Measurements from ENCODE around the gene FETUB.
"Not testable (repeated sequence)": the region's sequence is repeated elsewhere in the genome, so short reads cannot be mapped to it uniquely, and the experiment has no call there.

The FETUB gene

GRCh38 chr3:186614266-186614596 is 26.0 kb upstream of the FETUB start:
- no peak for DNase-seq

GRCh38 chr3:186614597-186615483 is 25.4 kb upstream of the FETUB start:
- DNase-seq: peak; percentile 79 to 86

DNA sequence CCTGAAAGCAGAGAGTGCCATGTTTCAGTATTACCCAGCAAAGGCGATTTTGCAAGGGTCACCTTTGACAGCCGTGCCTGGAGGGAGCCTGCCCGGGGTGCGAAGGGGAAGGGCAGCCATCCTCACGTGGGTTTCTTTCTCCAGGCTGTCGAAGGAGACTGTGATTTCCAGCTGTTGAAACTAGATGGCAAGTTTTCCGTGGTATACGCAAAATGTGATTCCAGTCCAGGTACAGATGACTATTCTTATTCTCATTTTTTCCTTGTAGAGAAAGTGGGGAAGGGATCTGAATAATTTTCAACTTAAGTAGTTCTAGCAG is 23.9 kb upstream of the FETUB start:
- no peak for DNase-seq

DNA sequence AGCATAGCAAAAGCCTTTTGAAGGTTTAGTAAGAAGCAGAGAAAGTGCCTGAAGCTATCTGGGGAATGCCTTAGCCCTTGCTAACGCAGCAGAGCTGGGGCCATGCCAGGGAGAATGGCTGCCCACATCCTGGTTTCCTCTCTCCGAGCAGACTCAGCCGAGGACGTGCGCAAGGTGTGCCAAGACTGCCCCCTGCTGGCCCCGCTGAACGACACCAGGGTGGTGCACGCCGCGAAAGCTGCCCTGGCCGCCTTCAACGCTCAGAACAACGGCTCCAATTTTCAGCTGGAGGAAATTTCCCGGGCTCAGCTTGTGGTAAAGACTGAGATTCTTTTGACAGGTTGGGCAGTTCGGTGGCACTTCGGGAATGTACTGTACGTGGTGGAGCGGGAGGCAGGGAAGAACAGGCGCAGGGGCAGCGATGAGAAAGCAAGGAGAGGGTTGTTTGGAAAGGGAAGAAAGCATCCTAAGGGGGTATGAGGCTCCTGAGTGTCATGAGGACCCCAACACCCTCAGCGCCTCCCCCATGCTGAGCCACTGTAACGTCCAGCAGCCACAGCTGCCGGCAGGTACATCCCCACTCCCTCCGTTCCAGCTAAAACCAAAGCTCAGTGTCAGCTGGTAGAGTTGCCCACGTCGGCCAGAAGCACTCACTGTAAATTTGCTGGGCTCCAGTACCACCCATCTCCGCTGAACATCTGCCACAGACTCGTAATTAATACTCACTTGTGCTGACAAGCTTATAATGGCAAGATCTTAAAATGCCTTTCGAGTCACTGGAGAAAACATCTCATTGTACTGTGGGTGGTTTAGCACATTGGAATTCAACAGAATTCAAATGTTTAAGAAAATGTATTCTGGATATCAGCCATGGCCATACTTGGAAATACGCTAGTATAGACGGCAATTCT is 22.9 kb upstream of the FETUB start:
- peak; percentile 88 to 91 for DNase-seq

DNA sequence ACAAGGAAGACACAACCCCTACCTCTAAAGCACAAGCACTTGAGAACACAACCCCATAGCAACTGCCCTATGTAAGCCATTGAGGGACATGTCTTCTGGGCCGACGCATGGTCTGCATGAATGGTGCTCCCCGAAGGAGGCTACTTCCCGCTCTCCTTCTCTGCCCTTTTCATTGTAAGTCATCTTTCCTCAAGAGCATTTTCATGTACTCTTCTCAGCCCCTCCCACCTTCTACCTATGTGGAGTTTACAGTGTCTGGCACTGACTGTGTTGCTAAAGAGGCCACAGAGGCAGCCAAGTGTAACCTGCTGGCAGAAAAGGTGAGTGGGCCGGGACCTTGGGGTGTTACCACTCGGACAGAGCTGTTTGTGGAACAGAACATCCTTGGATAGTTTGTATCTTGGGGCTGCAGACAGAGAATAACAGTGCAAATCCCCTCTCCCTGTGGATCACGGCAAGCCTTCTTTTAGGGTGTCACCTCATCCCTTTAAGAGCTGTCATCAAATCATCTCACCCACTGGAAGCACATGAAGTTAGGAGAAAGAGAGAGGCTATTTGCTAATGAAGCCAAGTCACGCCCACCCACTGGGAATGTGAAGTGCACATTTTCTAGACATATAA is 21.8 kb upstream of the FETUB start:
- DNase-seq: no peak

- no peak for DNase-seq
Measured at GRCh38 chr3:186619787-186620212, 20.4 kb upstream of the FETUB start.

DNA sequence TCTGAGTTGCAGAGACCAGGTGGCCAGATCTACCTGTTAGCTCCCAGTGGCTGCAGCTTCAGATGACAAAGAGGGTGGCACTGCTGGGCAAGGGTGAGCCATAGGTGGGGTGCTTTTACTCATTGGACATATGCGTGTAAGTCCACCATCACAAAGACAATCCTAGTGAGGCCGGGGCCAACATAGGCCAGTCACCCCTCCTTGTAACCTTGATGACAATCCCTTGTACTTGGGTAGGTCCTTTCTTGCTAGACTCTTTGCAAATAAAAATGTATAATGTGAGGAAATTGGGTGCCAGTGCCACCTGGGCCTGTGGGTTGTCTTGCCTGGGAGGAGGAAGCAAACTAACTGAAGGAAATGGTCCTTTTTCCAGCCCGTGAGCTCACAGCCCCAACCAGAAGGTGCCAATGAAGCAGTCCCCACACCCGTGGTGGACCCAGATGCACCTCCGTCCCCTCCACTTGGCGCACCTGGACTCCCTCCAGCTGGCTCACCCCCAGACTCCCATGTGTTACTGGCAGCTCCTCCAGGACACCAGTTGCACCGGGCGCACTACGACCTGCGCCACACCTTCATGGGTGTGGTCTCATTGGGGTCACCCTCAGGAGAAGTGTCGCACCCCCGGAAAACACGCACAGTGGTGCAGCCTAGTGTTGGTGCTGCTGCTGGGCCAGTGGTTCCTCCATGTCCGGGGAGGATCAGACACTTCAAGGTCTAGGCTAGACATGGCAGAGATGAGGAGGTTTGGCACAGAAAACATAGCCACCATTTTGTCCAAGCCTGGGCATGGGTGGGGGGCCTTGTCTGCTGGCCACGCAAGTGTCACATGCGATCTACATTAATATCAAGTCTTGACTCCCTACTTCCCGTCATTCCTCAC is 19.7 kb upstream of the FETUB start:
- no peak for DNase-seq

DNA sequence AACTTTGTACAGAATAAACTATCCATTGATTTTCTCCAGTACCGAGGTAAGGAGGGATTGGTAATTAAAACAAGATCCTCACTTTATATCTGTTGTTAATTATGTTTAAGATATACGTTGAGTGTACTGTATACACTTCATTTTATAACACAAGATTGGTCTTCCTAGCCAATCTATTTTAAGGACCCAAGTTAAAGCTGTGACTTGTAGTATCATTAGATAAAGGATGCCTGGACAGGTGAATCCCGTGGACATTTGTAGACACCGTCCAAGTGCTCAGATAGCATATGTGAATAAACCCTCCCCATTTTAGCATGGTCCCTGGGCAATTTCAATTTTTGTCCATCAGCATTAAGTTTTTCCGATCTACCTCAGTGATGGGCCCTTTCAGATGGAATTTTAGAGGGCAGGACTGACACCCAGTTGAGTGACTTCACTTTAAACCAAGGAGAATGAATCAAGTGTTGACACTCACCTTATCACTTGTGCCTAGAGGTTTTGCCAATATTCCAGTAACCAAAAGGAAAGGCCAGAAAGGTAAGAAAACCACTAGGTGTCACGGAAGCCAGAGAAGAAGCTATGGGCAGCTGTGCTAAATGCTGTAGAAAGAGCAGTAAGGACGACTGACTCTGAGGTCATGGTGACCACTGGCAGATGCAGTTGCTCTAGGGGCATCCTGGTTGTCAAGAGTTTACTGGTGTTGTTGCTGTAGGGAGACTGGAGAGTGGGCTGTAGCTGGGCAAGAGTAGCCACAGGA is 18.1 kb upstream of the FETUB start:
- no peak for DNase-seq

DNA sequence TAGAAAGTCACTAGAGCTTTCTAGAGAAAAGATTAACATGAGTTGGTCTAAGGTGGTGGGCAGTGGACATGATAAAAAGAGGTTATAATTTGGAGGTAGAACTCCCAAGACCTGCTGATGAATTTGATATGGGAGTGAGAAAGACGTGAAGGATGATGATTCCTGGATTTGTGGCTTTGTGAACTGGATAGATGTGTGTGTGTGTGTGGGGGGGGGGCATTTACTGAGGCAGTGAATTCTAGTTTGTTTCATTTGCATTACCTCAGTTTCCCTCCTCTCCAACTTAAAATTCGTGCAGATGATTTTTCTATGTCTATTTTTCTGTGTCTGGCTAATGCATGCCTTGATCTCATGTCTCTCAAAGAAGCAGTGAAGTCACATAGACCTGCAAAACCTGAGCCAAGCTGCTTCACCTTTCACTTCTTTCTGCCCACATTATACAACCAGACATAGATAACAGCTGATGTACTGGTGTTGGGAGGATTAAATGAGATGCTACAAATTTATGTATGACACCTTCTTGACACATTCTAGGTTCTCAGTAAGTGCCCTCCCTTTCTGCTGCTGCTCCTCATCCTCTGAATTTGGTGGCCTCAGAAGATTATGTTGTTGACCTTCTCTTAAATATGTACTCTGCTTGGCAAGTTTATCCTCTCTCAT is 17.4 kb upstream of the FETUB start:
- DNase-seq: no peak

- no peak for DNase-seq
Measured at GRCh38 chr3:186624598-186624997, 15.6 kb upstream of the FETUB start.

GRCh38 chr3:186625600-186626042 is 14.6 kb upstream of the FETUB start:
- no peak for DNase-seq

- no peak for DNase-seq
Measured at GRCh38 chr3:186626254-186626847, 13.8 kb upstream of the FETUB start.

DNA sequence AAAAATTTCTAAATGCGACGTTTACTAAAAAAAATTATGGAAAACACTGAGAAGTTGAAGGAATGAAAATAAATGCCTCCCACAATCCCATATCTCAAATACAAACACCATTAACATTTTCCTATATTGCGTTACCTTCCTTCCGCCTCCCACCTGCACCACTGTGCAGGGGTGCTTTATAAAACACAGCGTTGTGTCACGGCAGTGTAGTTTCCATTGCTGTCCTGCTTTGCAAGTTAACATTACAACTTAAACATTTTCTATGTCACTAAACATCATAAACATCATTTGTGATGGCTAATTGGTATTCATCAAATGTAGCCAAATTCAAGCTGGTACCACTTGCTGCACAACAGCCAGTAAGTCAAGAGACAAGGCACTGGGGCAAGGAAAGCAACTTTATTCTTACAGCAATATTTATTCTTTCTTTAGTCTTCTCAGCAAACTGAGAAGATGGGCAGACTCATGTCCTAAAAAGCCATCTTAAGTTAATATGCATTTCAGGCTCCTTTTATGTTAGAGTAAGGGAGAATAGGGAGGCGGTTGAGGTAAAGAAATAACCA is 12.3 kb upstream of the FETUB start:
- no peak for DNase-seq

DNA sequence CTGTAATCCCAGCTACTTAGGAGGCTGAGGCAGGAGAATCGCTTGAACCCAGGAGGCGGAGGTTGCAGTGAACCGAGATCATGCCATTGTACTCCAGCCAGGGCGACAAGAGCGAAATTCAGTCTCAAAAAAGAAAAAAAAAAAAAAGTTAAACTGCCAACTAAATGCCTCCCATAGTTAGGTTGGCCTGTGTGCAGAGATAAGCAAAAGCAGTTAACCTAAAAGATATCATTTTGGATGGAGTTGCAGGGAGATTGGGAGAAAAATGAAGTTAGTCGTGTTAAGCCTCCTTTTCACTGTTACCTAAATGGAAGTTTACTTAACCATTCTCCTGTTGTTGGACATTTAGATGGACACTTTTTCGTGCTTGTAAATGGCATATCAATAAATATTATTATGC is 11.4 kb upstream of the FETUB start:
- DNase-seq: no peak

DNA sequence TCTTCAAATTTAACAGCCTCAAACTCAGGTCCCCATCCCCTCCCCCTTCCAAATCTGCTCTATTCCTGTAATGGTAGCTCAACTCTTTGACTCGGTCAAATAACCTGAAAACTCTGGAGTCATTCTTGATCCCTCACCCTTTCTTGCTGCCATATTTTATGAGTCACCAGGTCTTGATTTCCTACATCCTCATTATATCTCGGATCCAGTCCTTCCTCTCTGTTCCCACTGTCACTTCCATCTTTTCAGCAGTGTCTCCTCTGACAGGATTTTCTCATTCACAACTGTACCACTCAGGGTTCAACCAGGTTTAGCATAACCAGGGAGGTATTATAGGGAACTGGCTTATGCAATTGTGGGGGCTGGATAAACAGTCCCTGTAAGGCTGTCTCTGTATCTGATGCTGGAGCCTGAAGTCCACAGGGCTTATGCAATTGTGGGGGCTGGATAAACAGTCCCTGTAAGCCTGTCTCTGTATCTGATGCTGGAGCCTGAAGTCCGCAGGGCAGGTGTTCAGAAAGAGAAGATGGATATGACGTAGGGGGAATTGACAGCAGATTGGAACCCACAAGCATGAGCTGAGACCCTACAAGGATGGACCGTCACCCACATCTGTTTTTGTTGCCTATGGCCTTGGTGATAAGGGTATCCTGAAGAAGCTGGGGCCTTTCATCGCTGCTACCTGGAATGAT is 9.1 kb upstream of the FETUB start:
- no peak for DNase-seq

DNA sequence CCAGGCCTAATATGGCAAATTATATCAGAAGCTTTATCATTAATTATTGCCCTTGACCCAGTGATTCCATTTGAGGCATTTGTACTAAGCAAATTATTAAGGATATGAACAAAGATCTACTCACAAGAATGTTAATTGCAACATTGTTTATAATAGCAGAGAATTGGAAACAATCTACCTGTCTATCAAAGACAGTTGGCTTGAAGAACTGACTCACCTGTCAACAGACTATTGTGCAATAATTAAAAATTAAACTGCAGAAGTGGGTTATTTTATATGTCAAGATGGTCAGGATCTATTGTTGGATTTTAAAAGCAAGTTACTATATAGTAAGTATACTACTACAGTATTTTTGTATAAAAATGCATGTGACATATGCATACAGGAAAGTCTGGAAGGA is 6.7 kb upstream of the FETUB start:
- no peak for DNase-seq

DNA sequence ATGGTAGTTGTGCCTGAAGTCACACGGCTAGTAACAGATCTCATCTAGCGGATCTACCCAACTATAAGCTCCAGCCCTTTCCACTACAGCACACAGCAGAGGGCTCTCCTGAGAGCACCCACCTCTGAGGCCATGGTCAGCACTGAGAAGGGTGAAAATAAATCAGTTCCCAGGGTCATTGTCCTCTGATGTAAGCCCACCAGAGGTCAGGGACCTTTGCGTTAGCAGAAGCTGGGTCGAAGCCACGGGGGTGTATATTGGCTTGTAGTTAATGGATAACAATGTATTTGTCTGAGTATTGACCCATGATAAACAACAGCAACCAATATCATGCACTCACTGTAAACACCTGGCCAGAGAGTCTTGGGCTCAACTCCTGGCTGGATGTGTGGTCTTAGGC is 6.0 kb upstream of the FETUB start:
- DNase-seq: not testable (repeated sequence)

DNA sequence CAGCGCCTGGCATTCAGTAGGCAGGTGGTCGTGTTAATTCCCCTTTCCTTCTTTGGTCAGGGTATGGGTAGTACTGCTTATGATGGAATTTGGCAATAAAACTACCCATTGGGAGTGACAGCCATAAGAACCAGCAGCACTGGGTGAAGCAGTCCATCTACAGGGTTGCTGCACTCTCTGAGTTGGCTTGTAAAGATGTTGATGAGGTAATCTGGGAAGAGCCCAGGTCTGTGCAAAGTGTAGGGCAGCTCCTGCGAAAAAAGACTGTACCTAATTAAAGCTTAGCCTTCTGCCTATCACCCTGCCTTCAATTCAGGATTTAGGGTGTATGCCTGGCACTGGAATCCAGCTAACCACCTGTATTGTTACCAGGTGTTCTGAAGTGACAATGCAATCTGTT is 4.7 kb upstream of the FETUB start:
- DNase-seq: no peak

DNA sequence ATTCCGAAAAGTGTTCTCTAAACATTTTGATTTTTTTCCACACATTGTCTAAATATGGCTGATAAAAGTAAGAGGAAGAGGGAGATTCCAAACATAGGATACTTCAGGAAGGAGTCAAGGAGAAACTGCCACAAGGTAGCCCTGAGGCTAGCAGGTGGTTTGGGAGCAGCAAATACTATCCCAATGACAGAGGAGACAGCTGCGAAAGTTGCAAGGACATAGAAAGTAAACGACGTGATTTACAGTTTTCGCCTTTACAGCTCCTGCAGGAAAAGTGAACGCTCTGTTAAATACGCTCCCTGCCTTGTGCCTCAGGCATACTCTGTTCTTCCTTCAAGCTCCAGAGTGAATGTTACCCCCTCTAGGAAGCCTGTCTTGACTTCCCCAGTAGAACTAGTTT is 3.7 kb upstream of the FETUB start:
- no peak for DNase-seq

GRCh38 chr3:186637686-186638085 is 2.5 kb upstream of the FETUB start:
- no peak for DNase-seq
